ENCODE results near the gene TBC1D22B.

- TF ChIP-seq POLR2A (IDR thresholded peaks at IDR 0.05), result no peak
- TF ChIP-seq, protein P1, sequence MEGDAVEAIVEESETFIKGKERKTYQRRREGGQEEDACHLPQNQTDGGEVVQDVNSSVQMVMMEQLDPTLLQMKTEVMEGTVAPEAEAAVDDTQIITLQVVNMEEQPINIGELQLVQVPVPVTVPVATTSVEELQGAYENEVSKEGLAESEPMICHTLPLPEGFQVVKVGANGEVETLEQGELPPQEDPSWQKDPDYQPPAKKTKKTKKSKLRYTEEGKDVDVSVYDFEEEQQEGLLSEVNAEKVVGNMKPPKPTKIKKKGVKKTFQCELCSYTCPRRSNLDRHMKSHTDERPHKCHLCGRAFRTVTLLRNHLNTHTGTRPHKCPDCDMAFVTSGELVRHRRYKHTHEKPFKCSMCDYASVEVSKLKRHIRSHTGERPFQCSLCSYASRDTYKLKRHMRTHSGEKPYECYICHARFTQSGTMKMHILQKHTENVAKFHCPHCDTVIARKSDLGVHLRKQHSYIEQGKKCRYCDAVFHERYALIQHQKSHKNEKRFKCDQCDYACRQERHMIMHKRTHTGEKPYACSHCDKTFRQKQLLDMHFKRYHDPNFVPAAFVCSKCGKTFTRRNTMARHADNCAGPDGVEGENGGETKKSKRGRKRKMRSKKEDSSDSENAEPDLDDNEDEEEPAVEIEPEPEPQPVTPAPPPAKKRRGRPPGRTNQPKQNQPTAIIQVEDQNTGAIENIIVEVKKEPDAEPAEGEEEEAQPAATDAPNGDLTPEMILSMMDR (IDR thresholded peaks at IDR 0.05), result no peak
These were observed 52.1 kb downstream of the TBC1D22B start for GRCh38 chr6:37309692-37310091.
